ENCODE results near the gene MOBP.

GRCh38 chr3:39471652-39472051 lies 4.2 kb downstream of the MOBP start:
- no peak for TF ChIP-seq PKNOX1 (IDR thresholded peaks at IDR 0.05)
- TF ChIP-seq CREM (IDR thresholded peaks at IDR 0.05; ENCODE audit: low read depth): no peak
- no peak for TF ChIP-seq BHLHE40 (IDR thresholded peaks at IDR 0.05; ENCODE audit: low read length)
- TF ChIP-seq RBBP5 (IDR thresholded peaks at IDR 0.05; ENCODE audit: borderline replicate concordance, insufficient read depth, low read length, poor library complexity, severe bottlenecking): no peak
- TF ChIP-seq ZFP36 (IDR thresholded peaks at IDR 0.05; ENCODE audit: low read depth, low read length, partially characterized antibody): no peak

Measured in K562 (cell line).